ENCODE measurements around the gene UBB. TPM values are rescaled to one million over a fixed set of nuclear protein-coding genes. Genes with fewer than 3 reads are reported as not detected.

UBB gene
- total and polyA plus RNA-seq, 9 of the 15 experiments (the other 6 are each of a cell fraction or from before 2014, with no cell fraction given), result 1,069 to 4,143 (median 1,696) TPM

DNA sequence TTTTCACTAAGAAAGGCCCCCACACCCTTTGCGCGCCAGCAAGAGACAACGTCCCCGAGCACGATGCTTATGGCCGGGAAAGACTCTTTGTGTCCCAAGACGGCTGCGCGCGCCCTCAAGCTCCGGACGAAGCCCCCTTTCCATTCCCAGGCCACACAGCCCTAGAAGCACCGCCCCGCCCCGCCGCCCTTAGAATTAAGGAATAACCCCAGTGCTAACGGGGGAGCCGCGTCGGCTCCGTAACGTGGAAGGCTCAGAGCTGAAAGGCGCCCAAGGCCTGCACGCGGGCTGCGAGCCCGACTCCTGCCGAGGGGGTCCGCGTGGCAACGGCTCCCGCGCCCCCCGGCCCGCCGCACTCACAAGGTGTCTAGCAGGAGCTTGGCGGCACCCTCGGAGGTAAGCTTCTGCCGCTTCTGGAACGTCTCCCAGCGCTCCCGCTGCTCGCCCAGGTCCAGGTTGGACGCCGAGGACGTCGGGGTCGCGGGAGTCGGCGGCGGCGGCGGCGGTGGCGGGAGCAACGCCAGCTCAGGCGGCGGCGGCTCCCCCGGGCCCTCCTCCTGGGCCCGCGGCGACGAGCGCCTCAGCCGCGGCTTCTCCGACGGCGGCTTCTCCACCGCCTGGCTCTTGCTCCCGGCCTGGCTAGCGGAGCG is 28.1 kb upstream of the UBB start:
- in situ Hi-C loops (cut with MboI), result no loop called here
- peaks cover 0 to 15% of the 10 kb centered on the region in 2 experiments; a peak in 4 of 5 replicates for H3K4me1 ChIP-seq (replicated peaks in 1 of 2; ENCODE audit: control insufficient read depth in 2 of 2, insufficient read depth in 2 of 2, low read length in 2 of 2)
- WGBS (ENCODE audit: insufficient coverage, low coverage, missing lambda C conversion rate), result 0% methylated on average over 10 of the region's 75 CpGs
- peaks cover 21% of the 10 kb centered on the region for H3K36me3 ChIP-seq (ENCODE audit: control insufficient read depth, insufficient read depth, low read length)
- FAIRE-seq (no peak), DNase-seq (ENCODE audit: extremely low read depth in 1 of 4, low spot score in 3 of 4) (peak; percentile 21 to 50 (median 48)), ATAC-seq (peak; percentile 74)
- peaks cover 33% of the 10 kb centered on the region for H3K79me2 ChIP-seq (ENCODE audit: control insufficient read depth, insufficient read depth, low read length)
- peak overlapping the region; percentile 78 for H2AFZ ChIP-seq (ENCODE audit: low read depth, low read length)
- no peaks in the 10 kb centered on the region for H3K27me3 ChIP-seq (ENCODE audit: control insufficient read depth in 2 of 2, insufficient read depth in 2 of 2, low read length in 2 of 2)
- no peaks in the 10 kb centered on the region for H3K9me3 ChIP-seq (replicated peaks; ENCODE audit: control insufficient read depth, insufficient read depth, low read depth, low read length)
- peaks cover 4% of the 10 kb centered on the region for H3K9me1 ChIP-seq (ENCODE audit: control insufficient read depth, insufficient read depth, low read length)
- intact Hi-C loops (cut with micrococcal nuclease), result loop anchor here (5.0 kb wide), 1 partner anchor 65 kb away; no protein-coding TSS in a partner anchor
- H3K4me2 ChIP-seq (ENCODE audit: insufficient read depth, low read length), result peak overlapping the region; percentile 83
- H3K9ac ChIP-seq (ENCODE audit: insufficient read depth in 1 of 2, low read depth in 2 of 2, low read length in 2 of 2), result peak overlapping the region; percentile 87 to 93
- CTCF ChIA-PET (ENCODE audit: low intra/inter-chr PET ratio), result no interaction called here
- H4K20me1 ChIP-seq (replicated peaks; ENCODE audit: control insufficient read depth, insufficient read depth, low read length), result no peaks in the 10 kb centered on the region
- no TSS peak for BruUV-seq (replicated peaks)
- H3K27ac ChIP-seq (ENCODE audit: extremely low read depth, low read depth, low read length), result peak overlapping the region; percentile 90
- POLR2A ChIA-PET, result interaction anchor here (0.6 to 2.0 kb wide), 11 partner anchors 9 to 134 kb away, joined by 3 to 10 read pairs (median 4); partner anchors contain the start of gene UBB
- H3K4me3 ChIP-seq, result peak overlapping the region; percentile 93
- TF ChIP-seq WHSC1 (IDR thresholded peaks at IDR 0.05; ENCODE audit: low read length) (no peak), ZNF436 (CRISPR knock-in tag; IDR thresholded peaks at IDR 0.05) (no peak), ZNF143 (CRISPR knock-in tag; IDR thresholded peaks at IDR 0.05) (no peak), ZBTB8A (IDR thresholded peaks at IDR 0.05; ENCODE audit: partially characterized antibody) (no peak), HIVEP1 (CRISPR knock-in tag; IDR thresholded peaks at IDR 0.05) (no peak), GATAD2B (IDR thresholded peaks at IDR 0.05; ENCODE audit: borderline replicate concordance) (no peak), SAFB (IDR thresholded peaks at IDR 0.05; ENCODE audit: borderline replicate concordance, low read depth, low read length) (no peak), POLR2H (tag; IDR thresholded peaks at IDR 0.05; ENCODE audit: low read depth) (no peak), RERE (CRISPR knock-in tag; IDR thresholded peaks at IDR 0.05; ENCODE audit: borderline replicate concordance) (no peak), EP300 (IDR thresholded peaks at IDR 0.05; ENCODE audit: low read length) (no peak)
- TF ChIP-seq, protein P1, sequence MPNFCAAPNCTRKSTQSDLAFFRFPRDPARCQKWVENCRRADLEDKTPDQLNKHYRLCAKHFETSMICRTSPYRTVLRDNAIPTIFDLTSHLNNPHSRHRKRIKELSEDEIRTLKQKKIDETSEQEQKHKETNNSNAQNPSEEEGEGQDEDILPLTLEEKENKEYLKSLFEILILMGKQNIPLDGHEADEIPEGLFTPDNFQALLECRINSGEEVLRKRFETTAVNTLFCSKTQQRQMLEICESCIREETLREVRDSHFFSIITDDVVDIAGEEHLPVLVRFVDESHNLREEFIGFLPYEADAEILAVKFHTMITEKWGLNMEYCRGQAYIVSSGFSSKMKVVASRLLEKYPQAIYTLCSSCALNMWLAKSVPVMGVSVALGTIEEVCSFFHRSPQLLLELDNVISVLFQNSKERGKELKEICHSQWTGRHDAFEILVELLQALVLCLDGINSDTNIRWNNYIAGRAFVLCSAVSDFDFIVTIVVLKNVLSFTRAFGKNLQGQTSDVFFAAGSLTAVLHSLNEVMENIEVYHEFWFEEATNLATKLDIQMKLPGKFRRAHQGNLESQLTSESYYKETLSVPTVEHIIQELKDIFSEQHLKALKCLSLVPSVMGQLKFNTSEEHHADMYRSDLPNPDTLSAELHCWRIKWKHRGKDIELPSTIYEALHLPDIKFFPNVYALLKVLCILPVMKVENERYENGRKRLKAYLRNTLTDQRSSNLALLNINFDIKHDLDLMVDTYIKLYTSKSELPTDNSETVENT (CRISPR knock-in tag; IDR thresholded peaks at IDR 0.05), result no peak
- TF ChIP-seq, protein P2, sequence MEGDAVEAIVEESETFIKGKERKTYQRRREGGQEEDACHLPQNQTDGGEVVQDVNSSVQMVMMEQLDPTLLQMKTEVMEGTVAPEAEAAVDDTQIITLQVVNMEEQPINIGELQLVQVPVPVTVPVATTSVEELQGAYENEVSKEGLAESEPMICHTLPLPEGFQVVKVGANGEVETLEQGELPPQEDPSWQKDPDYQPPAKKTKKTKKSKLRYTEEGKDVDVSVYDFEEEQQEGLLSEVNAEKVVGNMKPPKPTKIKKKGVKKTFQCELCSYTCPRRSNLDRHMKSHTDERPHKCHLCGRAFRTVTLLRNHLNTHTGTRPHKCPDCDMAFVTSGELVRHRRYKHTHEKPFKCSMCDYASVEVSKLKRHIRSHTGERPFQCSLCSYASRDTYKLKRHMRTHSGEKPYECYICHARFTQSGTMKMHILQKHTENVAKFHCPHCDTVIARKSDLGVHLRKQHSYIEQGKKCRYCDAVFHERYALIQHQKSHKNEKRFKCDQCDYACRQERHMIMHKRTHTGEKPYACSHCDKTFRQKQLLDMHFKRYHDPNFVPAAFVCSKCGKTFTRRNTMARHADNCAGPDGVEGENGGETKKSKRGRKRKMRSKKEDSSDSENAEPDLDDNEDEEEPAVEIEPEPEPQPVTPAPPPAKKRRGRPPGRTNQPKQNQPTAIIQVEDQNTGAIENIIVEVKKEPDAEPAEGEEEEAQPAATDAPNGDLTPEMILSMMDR (IDR thresholded peaks at IDR 0.05 in 2 of 3, conservative IDR thresholded peaks at IDR 0.05 in 1 of 3; ENCODE audit: insufficient read depth in 2 of 3, low read depth in 1 of 3, low read length in 3 of 3), result no peak

Data from K562 (cell line).